ENCODE data around the gene ABCA7.

ABCA7 gene

DNA sequence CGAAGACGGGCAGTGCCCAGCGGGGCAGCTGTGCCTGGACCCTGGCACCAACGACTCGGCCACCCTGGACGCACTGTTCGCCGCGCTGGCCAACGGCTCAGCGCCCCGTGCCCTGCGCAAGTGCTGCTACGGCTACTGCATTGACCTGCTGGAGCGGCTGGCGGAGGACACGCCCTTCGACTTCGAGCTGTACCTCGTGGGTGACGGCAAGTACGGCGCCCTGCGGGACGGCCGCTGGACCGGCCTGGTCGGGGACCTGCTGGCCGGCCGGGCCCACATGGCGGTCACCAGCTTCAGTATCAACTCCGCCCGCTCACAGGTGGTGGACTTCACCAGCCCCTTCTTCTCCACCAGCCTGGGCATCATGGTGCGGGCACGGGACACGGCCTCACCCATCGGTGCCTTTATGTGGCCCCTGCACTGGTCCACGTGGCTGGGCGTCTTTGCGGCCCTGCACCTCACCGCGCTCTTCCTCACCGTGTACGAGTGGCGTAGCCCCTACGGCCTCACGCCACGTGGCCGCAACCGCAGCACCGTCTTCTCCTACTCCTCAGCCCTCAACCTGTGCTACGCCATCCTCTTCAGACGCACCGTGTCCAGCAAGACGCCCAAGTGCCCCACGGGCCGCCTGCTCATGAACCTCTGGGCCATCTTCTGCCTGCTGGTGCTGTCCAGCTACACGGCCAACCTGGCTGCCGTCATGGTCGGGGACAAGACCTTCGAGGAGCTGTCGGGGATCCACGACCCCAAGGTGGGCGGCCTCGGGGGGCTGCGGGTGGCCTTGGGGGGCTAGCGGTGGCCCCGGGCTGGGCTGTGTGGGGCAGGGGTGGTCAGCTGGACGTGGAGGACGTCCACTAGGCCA, 34.9 kb upstream of the ABCA7 start:
- no peak for FAIRE-seq

DNA sequence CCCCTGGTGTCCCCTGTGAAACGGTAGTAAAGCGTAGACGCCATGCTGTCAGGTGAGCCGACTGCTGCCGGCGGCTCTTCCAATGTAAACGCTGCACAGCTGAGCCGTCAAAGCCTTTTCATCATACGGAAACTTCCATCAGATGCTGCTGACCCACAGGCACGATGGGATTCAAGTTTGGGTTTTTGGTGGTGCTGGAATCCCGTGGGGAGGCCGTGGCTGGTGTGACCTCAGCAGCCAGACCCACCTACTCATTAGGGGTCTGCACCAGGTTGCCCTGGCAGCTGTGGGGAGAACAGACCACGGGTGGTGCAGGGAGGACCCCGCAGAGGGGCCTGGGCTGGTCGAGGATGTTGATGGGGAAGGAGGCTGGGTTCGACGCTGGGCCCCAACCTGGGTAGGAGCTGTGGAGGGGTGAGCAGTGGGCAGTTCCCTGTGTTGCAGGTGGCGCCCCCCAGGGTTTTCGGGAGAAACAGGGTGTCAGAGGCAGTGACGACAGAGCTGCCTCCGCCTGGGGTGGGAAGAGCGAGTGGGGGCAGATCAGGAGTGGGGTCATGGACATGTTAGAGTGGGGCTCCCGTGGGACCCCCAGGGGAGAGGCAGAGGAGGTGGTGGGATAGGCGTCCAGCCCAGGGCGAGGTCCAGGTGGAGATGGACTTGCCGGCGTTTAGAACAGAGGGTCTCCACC, 33.1 kb upstream of the ABCA7 start:
- no peak for FAIRE-seq

- no peak for FAIRE-seq
These were observed 32.3 kb upstream of the ABCA7 start for GRCh38 chr19:1007399-1008251.

GRCh38 chr19:1008268-1009040, 31.5 kb upstream of the ABCA7 start:
- no peak for FAIRE-seq

GRCh38 chr19:1009041-1009980, 30.6 kb upstream of the ABCA7 start:
- FAIRE-seq, result no peak

DNA sequence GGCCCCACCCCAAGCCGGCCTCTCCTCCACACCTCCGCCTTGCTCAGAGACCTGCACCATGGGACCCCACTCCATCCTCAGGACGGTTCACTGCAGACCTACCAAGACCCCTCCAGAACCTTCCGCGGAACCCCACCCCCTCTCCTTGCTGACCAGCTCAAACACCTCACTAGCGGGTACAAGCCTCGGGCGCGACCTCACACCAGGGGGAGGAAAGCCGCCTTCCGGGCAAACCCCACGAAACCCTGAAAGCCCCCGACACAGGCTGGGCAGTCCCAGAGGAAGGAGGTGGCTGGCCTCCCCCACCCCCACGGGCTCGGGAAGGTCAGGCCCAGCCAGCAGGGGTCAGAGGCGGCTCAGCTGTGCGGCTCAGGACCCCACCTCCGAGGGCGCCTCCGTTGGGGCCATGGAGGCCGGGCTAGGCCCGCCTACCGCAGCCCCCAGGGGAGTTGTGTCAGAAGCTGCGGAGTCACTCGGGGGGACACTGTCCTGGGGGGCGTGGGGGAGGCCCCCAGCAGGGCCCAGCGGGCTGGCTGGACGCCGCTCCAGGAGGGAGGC, 29.8 kb upstream of the ABCA7 start:
- no peak for FAIRE-seq

- FAIRE-seq, result no peak
These were observed 29.1 kb upstream of the ABCA7 start for GRCh38 chr19:1010586-1011510.

DNA sequence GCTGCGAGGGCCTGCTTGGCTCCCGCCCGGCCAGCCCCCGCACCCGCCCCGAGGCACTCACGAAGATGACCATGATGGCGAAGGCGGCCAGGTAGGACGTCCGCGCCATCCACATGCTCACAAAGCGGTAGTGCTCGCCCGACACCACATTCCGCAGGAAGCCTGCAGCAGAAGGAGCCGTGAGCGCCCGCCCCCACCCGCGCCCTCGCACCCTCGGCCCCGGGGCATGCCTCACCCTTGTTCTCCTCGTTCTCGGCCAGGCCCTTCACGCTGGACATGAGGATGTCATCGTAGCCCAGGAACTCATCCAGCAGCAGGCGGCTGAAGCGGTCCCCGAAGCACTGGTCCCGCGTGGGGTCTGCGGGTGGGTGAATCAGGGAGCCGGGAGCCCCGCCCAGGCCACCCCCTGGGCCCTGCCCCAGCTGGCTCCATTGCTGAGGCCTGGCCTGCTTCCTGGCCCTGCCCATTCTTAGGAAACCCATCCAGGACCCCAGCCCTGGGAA, 28.0 kb upstream of the ABCA7 start:
- FAIRE-seq, result no peak

DNA sequence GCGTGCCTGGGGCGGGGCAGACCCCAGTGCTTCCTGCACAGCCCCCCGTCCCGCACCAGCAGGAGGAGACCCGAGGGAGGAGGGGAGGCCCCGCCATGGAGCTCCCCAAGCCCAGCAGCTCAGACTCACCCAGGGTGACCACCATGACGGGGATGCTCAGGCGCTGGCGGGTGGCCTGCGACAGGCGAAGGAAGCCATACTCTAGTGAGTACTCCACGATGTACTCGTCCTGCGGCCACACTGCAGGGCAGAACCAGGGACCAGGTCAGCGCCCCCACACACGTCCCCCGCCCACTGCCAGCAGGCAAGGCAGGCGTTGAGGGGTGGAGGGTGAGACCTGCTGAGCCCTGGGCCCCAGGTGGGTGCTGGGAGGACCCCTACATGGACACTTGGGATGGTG, 27.6 kb upstream of the ABCA7 start:
- FAIRE-seq, result no peak

- FAIRE-seq, result no peak
These were observed 26.7 kb upstream of the ABCA7 start for GRCh38 chr19:1013218-1013617.

DNA sequence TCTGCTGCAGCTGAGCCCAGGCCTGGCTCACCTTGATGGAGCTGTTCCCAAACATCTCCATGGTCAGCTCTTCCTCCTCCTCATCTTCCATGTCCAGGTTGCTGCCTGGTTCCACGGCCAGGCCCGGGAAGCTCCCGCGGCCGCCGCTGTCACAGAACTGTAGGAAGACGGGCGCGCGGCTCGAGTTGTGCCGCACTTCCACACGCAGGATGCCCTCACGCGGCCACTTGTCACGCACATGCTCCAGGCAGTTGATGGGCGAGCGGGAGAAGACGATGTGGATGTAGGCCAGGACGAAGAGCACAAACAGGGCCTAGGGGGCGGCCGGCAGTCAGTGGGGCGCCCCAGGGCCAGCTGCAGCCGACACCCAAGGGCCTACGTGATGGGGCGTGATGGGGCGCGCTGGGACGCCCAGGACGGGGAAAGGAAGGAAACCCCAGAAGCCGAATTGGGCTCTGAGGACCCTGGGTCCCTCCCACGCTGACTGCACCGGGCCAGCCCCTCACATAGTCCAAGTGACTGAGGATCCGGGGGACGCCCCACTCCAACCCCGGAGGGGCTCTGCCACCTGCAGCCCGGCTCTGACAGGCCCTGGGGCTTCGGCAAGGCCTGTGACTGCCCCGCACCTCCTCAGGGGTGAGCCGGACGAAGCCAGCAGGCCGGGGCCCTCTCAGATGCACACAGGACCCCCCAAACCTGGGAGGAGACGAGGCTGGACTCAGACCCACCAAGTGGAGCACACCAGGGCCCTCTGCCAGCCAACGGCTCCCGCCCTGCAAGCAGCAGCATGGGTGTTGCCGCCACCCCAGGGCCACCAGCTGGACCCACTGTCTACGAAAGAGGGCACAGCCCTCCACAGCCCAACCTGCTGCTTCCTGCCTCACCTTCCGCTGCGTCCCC, 25.5 kb upstream of the ABCA7 start:
- no peak for FAIRE-seq

- FAIRE-seq, result no peak
These were observed 24.7 kb upstream of the ABCA7 start for GRCh38 chr19:1015061-1015781.

DNA sequence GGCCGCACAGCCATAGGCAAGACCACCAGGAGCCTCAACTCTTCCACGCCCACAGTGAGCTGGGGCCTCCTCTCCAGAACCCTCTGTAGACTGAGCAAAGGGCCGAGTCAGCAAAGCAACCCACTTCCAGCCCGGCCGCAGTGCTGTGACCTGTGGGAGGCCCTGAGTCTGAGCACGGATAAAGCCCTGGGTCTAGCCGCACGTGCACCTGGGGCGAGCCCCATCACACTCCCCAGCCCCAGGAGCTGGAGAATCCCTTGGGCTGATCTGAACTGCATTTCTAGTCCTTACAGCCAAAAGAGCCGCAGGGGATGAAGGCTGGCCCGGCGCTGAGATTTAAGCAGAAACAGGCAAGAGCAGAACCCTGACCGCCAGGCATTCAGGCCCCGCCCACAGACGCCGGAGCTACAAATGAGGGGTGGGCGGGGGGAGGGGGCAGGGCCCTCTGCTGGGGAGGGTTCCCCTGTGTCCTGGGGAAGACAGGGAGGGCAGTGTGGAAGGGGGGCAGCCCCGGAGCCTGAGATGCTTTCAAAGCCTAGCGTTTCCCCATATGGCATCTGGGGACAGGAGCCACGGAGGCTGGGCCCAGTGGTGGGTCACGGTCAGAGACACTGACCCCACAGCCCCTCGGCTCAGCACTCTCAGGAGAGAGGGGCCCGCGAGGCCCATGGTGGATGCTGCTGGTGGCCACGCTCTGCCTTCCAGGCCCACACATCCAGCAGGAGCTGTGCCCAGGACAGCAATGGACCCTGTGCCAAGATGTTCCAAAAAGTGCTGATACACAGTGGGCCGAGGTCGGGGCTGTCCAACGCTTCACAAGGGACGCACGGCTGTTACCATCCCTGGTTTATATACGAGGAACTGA, 23.9 kb upstream of the ABCA7 start:
- FAIRE-seq, result no peak

DNA sequence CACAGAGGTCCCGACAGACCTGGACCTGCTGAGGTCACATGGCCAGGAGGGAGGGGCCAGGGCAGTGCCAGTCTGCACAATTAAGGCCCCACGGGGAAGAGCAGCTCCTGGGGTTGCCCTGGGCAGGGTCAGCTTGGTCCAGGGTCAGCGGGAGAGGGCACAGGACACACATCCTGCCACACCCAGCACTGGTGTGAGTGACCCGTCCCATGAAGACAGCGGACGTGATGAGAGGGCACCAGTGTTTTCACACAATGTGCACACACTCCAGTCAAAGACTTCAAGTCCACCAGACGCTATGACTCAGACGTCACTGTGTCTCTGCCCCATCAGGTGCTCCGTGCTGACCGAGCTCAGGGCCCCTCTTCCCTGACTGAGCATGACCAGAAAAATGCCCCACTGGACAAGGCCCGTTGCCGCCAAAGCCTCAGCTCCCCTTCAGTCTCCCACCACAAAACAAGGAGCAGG, 23.2 kb upstream of the ABCA7 start:
- no peak for FAIRE-seq

DNA sequence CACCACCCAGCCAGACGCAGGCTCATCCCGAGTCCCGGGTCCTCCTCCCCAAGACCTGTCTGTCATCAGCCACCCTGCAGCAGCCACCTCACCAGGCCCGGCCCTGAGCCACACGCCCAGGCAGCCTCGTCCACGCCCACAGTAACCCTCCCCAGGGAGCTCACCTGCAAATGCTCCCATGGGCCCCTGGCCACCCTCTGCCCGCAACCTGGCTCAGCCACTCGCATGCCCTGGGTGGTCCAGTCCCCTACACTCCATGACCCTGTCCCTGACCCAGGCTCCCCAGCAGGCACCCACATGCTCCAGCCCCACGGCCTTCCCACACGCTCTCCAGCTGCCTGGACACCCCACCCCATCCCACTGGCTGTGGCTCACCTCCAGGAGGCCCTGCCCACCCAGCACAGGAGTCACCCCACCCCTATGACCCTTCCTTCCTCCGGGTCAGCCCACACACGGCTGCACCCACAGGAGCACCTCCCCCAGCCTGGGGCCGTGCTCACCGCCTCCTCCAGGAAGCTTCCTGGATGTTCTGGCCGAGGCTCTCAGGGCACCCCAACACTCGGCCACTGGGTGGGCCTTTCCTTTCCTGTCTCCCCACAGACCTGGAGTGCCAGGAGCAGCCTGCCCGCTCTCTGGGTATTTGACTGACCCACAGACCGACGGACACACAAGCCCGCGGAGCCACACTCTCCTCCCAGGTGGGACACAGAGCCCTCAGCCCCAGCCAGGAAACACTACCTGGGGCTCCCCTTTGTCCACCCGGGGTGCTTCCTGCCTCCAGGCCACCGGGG, 22.6 kb upstream of the ABCA7 start:
- FAIRE-seq, result no peak

GRCh38 chr19:1017906-1018305, 22.0 kb upstream of the ABCA7 start:
- no peak for FAIRE-seq

All from A204.1 (cell line).